Measurements from ENCODE around the gene NPPB.

The NPPB gene

DNA sequence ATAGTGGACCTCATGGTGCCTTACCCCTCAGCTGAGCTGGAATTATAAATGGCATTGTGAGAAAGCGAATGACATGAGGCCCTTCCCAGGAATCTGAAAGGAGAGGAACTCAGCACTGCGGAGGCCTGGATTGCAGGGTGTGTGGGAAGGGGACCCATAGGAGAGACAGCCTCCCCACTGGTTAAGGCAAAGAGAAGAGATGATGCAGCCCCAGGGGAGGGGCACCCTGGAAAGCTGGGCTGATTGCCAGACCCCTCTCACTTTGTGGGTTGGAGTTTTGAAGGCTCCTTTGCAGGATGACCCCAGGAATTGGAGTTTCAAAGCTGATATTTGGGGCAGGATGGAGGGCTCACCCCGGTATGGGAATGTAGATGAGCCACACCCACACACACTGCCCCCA lies 2.0 kb downstream of the NPPB start:
- DNase-seq: no peak

DNA sequence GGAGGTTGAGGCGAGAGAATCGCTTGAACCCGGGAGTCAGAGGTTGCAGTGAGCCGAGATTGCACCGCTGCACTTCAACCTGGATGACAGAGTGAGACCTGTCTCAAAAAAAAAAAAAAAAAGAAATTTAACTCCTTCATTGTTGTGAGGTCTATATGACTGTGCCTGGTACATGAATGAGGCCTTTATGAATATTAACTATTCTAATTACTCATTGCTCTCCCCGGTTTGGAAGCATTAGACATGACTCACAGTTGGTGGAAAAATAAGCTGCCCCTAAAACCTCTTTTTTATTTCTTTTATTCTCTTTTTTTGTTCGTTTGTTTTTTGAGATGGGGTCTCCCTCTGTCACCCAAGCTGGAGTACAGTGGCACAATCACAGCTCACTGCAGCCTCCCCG lies 3.3 kb downstream of the NPPB start:
- no peak for DNase-seq

DNA sequence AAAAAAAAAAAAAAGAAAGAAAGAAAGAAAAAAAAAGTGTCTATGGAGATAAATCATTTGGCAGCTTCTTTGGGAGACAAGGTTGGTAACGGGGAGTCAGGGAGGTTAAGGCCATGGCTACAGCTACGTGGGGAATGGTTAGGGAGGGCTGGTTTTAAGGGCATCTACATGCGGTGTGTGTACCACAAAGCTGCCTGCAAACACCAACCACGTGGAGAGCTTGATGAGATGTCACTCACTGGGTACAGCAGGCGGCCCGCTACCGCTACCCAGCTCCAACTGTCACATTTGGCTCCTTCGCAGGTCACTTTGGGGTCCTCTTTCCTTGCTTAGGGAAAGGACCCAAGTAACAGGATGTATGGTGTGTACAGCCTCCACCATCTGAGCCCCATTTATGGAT lies 4.2 kb downstream of the NPPB start:
- DNase-seq: no peak

DNA sequence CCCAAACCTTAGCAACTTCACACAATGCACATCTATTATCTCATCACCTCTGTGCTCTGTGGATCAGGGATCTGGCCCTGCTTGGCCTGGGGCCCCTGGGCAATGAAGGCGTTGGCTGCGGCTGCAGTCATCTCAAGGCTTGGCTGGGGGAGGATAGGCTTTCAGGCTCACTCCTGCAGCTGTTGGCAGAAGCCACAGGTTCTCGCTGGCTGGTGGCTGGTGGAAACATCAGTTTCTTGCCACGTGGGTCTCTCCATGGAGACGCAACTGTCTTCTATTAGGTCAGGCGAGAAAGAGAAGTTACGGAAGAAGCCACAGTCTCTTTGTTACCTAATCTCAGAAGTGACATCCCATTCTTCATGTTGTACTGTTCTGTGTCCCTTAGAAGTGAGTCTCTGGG lies 7.6 kb downstream of the NPPB start:
- DNase-seq: no peak

DNA sequence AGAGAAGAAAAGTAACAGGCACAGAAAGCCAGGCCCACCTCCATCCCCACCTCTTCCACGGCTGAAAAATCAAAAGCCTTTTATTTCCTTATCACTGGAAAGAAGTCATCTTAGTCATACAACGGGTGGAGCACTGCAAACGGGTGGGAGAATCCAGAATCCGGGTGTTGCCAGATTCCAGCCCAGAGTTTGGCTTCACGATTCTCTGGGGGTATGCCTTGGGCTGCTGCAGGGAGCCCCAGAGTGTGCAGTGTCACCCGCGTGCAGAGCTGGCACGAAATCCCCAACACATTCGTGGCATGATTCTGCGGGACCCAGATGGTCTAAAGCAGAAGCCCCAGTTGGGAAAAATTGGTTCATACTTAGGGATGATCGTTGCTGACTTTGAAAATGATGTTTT lies 8.6 kb downstream of the NPPB start:
- DNase-seq: no peak

DNA sequence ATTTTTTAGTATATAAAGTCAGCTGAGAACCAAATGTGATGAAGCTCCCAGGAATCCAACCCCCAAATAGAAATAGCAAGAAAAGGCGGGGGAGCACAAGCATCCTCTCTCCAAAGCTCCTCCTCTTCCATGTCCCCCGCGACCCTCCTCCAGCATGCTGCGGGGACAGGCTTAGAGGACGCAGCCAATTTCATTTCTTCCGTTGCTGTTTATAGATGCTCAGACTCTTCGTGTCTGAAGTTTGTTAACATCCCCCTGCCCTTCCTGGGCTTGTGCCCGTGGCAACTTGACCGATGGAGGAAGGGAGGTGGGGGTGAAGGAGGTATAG lies 10.4 kb downstream of the NPPB start:
- no peak for DNase-seq

DNA sequence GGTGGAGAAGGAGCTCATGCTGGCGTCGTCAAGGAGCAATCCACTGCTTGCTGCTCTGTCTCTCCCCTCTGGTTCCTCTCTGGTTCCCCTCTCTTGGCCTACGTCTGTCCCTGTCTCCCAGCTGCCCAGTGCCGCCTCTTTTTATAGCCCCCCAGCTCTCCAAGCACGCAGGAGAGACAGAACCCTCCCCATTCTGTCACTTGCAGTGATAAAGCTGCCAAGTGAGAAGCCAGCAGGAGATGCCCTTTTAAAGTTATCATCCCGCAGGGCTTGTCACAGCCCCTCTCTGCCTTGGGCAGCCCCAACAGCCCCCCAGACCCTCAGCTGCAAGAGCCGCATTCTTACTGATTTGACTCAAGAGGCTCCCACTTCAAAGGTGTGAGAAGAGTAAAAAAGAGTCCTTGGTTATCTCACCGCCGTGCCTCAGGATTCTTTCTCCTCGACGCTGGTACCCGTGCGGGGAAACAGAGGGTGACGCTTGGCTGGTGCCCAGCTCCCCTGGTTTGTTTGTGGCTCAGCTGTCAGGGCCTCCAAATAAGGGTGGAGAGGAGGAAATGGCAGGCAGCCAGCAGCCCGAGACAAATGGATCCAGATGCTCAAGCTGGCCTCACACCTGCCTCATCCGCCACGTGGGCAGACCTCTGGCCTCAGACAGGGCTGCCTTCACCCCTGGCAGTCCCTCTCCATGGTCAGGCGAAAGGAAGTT lies 10.9 kb downstream of the NPPB start, which contains the start of gene NPPA:
NPPA (minus strand) TSS at position 117 of the 706 bp plus-strand sequence; CDS start at position 18, 99 bp downstream.
- no peak for DNase-seq

DNA sequence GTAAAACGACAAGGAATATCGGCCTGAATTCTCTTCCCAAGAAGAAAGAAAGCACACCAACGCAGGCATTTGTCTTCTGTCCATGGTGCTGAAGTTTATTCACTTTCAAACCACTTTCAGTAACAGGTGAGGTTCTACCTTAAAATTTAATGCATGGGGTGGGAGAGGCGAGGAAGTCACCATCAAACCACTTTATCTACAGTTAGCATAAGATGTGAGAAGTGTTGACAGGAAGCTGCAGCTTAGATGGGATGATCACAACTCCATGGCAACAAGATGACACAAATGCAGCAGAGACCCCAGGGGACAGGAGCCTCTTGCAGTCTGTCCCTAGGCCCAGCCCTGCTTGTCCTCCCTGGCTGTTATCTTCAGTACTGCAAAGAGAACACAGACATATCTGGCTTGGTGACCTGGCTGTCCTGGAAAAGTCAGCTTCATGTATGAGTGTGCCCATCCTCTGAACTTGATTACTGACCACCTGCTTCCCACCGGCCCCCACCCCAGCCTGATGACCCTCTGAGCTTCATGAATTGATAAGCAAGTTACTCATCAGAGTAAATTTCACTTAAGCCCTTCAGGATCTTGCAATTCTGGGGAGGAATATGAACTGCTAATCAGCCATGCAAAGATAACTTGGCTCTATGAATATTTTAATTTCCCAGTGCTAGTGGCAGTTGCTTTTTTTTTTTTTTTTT lies 13.0 kb downstream of the NPPB start:
- DNase-seq: no peak

DNA sequence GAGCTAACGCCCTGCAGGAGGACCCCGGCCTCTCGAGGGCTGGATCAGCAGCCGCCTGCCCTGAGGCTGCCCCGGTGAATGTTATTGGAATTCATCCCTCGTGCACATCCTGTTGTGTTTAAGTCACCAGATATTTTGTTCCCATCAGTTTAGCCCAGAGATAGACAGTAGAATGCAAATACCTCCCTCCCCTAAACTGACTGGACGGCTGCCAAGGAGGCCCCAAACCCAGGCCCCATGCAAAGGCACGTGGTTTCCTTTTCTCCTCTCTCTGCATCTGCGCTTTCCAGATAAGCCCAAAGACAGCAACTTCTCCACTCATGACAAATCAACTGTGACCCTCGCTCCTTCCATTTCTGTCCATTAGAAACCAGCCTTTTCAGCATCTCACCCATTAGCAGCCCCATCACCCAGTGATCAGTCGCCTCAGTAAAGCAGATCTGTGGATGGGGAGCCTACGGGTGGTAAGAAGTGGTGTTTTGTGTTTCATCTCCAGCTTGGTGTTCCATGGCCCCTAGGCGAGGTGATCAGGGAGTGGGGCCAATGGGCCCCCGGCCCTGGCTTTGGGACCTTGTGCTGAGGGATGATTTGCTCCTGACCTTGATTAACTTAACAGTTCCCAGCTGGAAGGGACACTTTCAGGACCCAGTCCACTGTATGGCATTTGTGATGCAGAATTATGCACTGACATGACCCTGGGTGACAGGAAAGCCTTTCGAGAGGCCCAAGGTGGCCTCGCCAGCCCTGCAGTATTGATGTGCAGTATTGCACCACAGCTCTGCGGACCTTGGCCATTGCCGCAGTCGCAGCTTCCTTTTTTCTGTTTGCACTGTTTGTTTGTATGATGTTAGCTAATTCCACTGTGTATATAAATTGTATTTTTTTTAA lies 16.3 kb downstream of the NPPB start:
- DNase-seq: no peak

DNA sequence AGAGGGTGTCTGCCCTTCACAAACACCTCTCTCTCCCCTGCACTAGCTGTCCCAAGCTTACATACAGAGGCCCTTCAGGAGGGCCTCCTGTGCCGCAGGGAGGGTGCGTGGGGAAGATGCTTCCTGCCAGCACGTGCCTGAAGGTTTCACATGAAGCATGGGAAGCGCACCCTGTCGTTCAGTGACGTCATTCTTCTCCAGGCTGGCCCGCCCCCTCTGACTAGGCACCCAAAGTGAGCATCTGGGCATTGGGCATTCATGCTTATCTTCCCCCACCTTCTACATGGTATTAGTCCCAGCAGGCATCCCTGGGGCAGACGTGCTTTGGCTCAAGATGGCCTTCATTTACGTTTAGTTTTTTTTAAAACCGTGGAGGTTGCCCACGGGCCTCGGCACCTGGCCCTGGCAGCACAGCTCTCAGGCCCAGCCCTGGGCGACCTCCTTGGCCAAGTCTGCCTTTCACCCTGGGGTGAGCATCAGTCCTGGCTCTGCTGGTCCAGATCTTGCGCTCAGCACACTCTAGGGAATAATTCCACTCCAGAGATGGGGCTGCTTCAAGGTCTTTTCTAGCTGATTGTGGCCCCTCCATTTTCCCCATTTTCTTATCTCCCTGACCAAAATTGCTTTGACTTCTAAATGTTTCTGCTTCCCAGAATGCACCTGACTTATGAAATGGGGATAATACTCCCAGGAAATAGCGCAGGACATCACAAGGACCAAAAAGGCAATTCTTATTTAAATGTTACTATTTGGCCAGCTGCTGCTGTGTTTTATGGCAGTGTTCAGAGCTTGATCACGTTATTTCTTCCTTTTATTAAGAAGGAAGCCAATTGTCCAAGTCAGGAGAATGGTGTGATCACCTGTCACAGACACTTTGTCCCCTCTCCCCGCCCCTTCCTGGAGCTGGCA lies 17.2 kb downstream of the NPPB start:
- no peak for DNase-seq

DNA sequence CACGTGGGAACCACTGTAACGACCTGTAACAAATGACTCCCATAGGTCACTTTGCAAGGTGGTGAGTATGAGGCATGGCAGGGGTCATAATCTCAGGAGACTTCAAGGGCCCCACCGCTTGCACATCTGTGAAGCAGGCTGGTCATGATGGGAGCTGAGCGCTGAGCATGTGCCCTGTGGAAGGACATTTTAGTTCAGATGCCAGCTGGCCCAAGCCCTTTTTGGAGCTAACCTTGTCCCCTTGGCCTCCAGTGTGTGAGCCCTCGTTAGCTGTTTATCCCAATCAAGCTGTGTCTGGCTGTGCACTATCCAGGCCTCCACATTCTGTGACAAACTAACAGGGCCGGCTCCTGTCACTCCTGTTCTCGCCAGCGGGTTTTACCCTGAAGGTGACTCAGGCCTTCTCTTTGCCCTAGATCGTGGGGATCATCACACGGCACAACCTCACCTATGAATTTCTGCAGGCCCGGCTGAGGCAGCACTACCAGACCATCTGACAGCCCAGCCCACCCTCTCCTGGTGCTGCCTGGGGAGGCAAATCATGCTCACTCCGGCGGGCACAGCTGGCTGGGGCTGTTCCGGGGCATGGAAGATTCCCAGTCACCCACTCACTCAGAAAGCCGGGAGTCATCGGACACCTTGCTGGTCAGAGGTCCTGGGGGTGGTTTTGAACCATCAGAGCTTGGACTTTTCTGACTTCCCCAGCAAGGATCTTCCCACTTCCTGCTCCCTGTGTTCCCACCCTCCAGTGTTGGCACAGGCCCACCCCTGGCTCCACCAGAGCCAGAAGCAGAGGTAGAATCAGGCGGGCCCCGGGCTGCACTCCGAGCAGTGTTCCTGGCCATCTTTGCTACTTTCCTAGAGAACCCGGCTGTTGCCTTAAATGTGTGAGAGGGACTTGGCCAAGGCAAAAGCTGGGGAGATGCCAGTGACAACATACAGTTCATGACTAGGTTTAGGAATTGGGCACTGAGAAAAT lies 18.7 kb downstream of the NPPB start:
- no peak for DNase-seq

DNA sequence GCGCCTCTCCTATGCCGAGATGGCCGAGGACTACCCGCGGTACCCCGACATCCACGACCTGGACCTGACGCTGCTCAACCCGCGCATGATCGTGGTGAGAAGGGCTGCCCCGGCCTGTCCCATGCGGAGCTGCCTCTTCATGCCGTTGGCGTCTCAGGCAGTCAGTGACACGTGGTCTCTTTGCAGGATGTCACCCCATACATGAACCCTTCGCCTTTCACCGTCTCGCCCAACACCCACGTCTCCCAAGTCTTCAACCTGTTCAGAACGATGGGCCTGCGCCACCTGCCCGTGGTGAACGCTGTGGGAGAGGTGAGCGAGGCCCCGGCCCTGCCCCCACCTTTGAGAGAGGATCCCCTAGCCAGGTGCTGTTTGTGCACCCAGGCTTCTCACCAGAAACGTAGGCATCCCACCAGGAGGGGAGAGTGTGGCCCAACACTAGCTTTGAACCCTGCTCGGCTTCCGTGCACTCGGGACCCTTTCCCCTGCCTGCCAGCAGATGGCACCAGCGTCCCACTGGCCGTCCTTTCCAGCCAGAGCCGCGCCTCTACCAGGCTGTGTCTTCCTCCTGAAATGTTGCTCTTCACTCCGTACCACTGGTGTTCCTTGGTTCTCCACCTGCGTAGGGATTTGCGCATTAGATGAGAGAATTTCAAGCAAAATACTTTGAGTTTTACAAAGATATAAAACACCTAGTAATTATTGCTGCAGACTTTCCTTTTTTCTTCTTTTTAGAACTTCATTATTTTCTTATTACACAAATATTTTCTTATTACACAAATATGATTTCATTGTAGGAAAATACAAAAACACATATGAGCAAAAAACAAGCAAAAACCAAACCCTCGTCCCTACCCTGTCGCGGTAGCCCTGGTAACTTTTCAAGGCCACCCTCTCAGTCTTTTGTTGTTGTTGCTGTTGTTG lies 20.1 kb downstream of the NPPB start:
- DNase-seq: peak; percentile 24

DNA sequence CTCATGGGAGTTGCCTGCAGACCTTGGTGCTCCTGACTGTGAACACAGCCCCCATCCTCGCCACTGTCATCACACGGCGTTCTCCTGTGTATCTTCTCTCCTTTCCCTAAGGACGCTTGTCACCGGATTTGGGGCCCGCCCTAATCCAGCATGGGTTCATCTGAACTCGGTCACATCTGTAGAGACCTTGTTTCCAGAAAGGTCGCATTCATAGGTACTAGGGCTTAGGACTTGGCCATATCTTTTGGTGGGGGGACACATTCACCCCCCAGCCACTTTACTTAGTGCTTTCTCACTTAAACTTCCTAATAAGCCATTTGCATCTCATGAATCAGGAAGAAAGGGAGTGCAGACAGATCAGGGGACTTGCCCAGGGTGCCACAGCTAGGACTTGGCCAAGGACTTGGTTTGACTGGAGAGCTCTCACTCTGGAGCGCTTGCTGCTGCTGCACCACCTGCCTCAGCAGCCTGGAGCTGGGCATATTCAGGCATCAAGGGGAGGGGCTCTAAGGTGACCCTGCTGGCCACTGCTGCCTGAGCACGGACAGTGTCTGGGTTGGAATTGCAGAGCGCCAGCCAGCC lies 20.9 kb downstream of the NPPB start:
- no peak for DNase-seq

DNA sequence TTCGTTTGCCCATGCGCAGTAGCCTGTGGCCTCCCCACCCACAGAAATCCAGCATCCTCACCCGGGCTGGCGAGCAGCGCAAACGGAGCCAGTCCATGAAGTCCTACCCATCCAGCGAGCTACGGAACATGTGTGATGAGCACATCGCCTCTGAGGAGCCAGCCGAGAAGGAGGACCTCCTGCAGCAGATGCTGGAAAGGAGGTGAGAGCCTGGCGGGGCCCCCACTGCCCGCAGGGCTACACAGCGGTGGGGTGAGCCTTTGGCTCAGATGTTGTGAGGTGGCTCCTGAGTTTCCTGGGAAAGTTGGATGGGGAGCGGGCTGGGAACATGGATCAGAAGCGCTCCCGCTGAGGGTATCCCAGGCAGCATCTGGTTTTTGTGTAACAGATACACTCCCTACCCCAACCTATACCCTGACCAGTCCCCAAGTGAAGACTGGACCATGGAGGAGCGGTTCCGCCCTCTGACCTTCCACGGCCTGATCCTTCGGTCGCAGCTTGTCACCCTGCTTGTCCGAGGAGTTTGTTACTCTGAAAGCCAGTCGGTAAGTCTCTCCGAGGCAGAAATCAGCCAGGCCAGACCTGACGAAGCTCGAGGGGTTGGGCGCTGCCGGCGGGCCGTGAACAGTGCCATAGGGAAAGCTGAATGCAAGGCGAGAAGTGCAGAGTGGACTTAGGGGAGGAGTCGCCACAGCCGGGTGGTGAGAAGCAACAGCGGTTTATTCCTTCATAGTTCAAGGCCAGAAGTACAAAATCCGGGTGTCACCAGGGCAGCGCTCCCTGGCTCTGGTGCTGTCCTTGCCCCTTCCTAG lies 21.6 kb downstream of the NPPB start:
- no peak for DNase-seq

DNA sequence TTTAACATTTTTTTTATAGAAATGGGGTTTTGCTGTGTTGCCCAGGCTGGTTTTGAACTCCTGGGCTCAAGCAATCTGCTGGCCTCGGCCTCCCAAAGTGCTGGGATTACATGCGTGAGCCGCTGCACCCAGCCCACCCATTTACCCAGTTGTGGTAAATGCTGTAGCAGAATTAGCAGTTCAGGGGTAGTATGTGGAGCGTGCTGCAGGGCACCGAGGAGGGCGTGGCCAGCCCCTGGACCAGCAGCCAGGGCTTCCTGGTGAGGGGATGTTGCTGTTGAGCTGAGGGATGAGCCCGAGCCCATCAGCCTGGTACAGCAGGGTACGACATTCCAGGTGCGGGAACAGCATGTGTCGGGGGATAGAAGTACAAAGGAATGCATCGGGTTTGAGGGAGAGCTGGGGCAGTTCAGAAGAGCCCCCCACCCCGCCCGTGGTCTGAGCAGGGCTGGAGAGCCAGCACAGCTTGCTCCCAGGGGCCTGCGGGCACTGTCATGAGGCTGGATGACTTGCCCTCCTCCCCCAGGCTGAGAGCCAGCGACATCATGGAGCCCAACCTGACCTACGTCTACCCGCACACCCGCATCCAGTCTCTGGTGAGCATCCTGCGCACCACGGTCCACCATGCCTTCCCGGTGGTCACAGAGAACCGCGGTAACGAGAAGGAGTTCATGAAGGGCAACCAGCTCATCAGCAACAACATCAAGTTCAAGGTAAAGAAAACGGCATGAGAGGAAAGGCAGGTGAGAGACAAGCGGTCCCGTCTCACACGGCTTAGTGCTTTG lies 23.1 kb downstream of the NPPB start:
- DNase-seq: no peak

DNA sequence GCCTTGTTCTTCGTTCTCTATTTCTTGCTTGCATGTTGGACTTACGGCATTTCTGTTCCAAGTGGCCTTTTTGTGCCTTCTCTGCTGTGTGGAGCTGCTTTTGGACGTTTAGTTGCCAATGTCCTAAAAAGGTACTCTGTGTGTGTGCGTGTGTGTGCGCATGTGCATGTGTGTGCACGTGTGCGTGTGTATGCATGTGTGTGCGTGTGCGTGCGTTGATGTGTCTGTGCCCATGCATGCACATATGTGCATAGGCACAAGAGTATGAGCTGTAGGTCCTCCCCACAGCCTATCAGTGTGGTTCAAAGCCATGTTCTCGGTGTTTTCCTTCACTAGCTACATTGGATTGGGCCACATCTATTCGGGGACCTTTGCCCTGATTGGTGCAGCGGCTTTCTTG lies 24.8 kb downstream of the NPPB start:
- DNase-seq: no peak

DNA sequence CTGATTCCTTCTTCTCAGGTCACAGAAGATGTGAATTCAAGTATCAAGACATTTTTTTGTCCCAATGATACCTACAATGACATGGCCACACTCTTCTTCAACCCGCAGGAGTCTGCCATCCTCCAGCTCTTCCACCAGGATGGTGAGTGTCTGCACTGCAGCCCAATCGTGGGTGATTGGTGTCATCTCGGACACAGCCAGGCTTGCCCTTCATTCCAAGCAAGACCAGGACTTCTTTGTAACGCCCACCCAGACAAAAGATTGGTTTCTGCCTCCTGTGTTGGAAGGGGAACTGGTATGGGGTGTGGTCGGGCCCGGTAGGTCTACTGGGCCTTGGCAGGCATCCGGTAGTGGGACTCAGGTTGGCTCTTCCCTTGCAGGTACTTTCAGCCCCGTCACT lies 25.2 kb downstream of the NPPB start:
- no peak for DNase-seq

Data from activated gamma-delta T cell (primary cell).